HEK293T (cell line): ENCODE results near the gene TBC1D22A.

Experiments
- CTCF ChIA-PET: fragments of 350-600 bp; formaldehyde crosslinking; extraction: SDS; loops from one replicate; lab custom pipeline; 2021; ENCODE audit warnings: antibody characterized with exemption, inconsistent platforms; lab: Yijun Ruan, JAX
- POLR2A ChIA-PET: fragments of 350-600 bp; formaldehyde crosslinking; extraction: SDS; loops from one replicate; lab custom pipeline; 2020; ENCODE audit warnings: antibody characterized with exemption, inconsistent platforms; lab: Yijun Ruan, JAX
- DNase-seq: peaks from one replicate; pipeline ENCODE4 v3.0.0; 2012; ENCODE audit warnings: mixed read lengths; ENCODE audit errors: extremely low spot score
- ARNT ChIP-seq: fragments of 450-650 bp; IDR thresholded peaks from 2 replicates; pipeline ENCODE4 v1.6.1; 2017; ENCODE audit warnings: mild to moderate bottlenecking
- BHLHE40 ChIP-seq: fragments of 450-650 bp; IDR thresholded peaks from 2 replicates; pipeline ENCODE4 v1.6.1; 2016; ENCODE audit warnings: mild to moderate bottlenecking, moderate library complexity, borderline replicate concordance
- CTBP1 ChIP-seq: fragments of 450-650 bp; IDR thresholded peaks from 2 replicates; pipeline ENCODE4 v1.6.1; 2016; ENCODE audit warnings: borderline replicate concordance
- ELF4 ChIP-seq: fragments of 450-650 bp; IDR thresholded peaks from 2 replicates; pipeline ENCODE4 v1.6.1; 2017; ENCODE audit warnings: antibody characterized with exemption
- FOXA1 ChIP-seq: fragments of 450-650 bp; IDR thresholded peaks from 2 replicates; pipeline ENCODE4 v1.6.1; 2016; ENCODE audit warnings: mild to moderate bottlenecking
- FOXK2 ChIP-seq: fragments of 450-650 bp; IDR thresholded peaks from 2 replicates; pipeline ENCODE4 v1.6.1; 2016; ENCODE audit warnings: mild to moderate bottlenecking
- FOXM1 ChIP-seq: fragments of 450-650 bp; IDR thresholded peaks from 2 replicates; pipeline ENCODE4 v1.6.1; 2017; ENCODE audit warnings: mild to moderate bottlenecking, borderline replicate concordance
- HDGF ChIP-seq: fragments of 450-650 bp; IDR thresholded peaks from 2 replicates; pipeline ENCODE4 v1.6.1; 2017; ENCODE audit warnings: antibody characterized with exemption, borderline replicate concordance
- L3MBTL2 ChIP-seq: fragments of 450-650 bp; conservative IDR thresholded peaks from 2 replicates; pipeline ENCODE4 v1.6.1; 2016; ENCODE audit warnings: mild to moderate bottlenecking
- LEF1 ChIP-seq: fragments of 450-650 bp; IDR thresholded peaks from 2 replicates; pipeline ENCODE4 v1.6.1; 2017; ENCODE audit warnings: mild to moderate bottlenecking, borderline replicate concordance
- NFRKB ChIP-seq: fragments of 450-650 bp; IDR thresholded peaks from 2 replicates; pipeline ENCODE4 v1.6.1; 2016; ENCODE audit warnings: mild to moderate bottlenecking, moderate library complexity
- PKNOX1 ChIP-seq: fragments of 450-650 bp; IDR thresholded peaks from 2 replicates; pipeline ENCODE4 v1.6.1; 2016
- SP1 ChIP-seq: fragments of 450-650 bp; IDR thresholded peaks from 2 replicates; pipeline ENCODE4 v1.6.1; 2017
- SUZ12 ChIP-seq: fragments of 450-650 bp; IDR thresholded peaks from 2 replicates; pipeline ENCODE4 v1.6.1; 2016; ENCODE audit warnings: mild to moderate bottlenecking
- TARDBP ChIP-seq: fragments of 450-650 bp; IDR thresholded peaks from 2 replicates; pipeline ENCODE4 v1.6.1; 2016
- ZNF384 ChIP-seq: fragments of 450-650 bp; IDR thresholded peaks from 2 replicates; pipeline ENCODE4 v1.6.1; 2016

TBC1D22A gene

GRCh38 chr22:47107431-47107830 lies 345.0 kb downstream of the TBC1D22A start:
- TF ChIP-seq FOXM1, result no peak
- TF ChIP-seq ELF4, result no peak
- TF ChIP-seq L3MBTL2, result no peak
- ChIA-PET POLR2A (no interaction called here), CTCF (no interaction called here)
- no peak for DNase-seq

GRCh38 chr22:47110817-47111443 lies 348.5 kb downstream of the TBC1D22A start:
- ChIA-PET CTCF (no interaction called here), POLR2A (no interaction called here)
- DNase-seq, result no peak
- TF ChIP-seq ELF4 (no peak), L3MBTL2 (no peak), FOXM1 (no peak), FOXA1 (no peak), NFRKB (no peak), ARNT (no peak), HDGF (no peak), PKNOX1 (no peak), ZNF384 (no peak), SUZ12 (no peak), LEF1 (no peak), FOXK2 (no peak), CTBP1 (no peak), TARDBP (no peak), SP1 (no peak), BHLHE40 (no peak)

GRCh38 chr22:47111626-47112581 lies 349.5 kb downstream of the TBC1D22A start:
- TF ChIP-seq FOXK2, result no peak
- TF ChIP-seq FOXA1, result no peak
- TF ChIP-seq ELF4, result no peak
- no peak for TF ChIP-seq HDGF
- no peak for TF ChIP-seq PKNOX1
- POLR2A ChIA-PET, result no interaction called here
- no peak for DNase-seq
- CTCF ChIA-PET, result no interaction called here

- no peak for DNase-seq
- POLR2A ChIA-PET, result no interaction called here
- CTCF ChIA-PET, result no interaction called here
- TF ChIP-seq SUZ12, result no peak
- no peak for TF ChIP-seq FOXM1
- TF ChIP-seq L3MBTL2, result no peak
- TF ChIP-seq PKNOX1, result no peak
- TF ChIP-seq HDGF, result no peak
- no peak for TF ChIP-seq FOXK2
- TF ChIP-seq BHLHE40, result no peak
- TF ChIP-seq LEF1, result no peak
- no peak for TF ChIP-seq NFRKB
- no peak for TF ChIP-seq FOXA1
- TF ChIP-seq ARNT, result no peak
- no peak for TF ChIP-seq ZNF384
- TF ChIP-seq TARDBP, result no peak
- TF ChIP-seq ELF4, result no peak
Measured at GRCh38 chr22:47112582-47112965, 350.1 kb downstream of the TBC1D22A start.

- no peak for DNase-seq
- TF ChIP-seq LEF1, result no peak
- TF ChIP-seq CTBP1, result no peak
- TF ChIP-seq HDGF, result no peak
- no peak for TF ChIP-seq FOXK2
- no peak for TF ChIP-seq SP1
- TF ChIP-seq TARDBP, result no peak
- no peak for TF ChIP-seq NFRKB
- TF ChIP-seq FOXM1, result no peak
- TF ChIP-seq ELF4, result no peak
- TF ChIP-seq FOXA1, result no peak
- TF ChIP-seq BHLHE40, result no peak
- no peak for TF ChIP-seq PKNOX1
- no peak for TF ChIP-seq L3MBTL2
- no peak for TF ChIP-seq ZNF384
- ChIA-PET CTCF (no interaction called here), POLR2A (no interaction called here)
Measured at GRCh38 chr22:47112994-47113852, 350.8 kb downstream of the TBC1D22A start.
